ENCODE data around the gene ASIC2.

DNA sequence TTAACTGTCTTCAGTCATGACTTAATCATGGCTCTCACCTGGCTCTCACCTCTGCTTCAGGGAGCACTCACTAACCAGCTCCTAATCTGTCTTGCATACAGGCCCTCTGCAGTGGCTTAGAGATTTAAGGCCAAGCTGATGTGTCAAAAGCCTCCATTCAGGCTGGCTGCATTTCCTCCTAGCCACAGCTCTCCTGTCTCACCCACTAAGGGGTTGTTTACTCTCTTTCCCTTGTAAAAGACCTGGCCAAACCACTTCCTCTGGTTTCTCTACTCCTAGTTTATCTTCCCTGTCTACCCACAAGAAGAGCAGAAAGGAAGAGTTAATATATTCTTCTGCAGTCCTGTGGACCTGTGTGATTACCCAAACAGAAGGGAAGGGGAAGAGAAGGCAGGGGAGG is 9.3 kb upstream of the ASIC2 start:
- TF ChIP-seq, protein P1, sequence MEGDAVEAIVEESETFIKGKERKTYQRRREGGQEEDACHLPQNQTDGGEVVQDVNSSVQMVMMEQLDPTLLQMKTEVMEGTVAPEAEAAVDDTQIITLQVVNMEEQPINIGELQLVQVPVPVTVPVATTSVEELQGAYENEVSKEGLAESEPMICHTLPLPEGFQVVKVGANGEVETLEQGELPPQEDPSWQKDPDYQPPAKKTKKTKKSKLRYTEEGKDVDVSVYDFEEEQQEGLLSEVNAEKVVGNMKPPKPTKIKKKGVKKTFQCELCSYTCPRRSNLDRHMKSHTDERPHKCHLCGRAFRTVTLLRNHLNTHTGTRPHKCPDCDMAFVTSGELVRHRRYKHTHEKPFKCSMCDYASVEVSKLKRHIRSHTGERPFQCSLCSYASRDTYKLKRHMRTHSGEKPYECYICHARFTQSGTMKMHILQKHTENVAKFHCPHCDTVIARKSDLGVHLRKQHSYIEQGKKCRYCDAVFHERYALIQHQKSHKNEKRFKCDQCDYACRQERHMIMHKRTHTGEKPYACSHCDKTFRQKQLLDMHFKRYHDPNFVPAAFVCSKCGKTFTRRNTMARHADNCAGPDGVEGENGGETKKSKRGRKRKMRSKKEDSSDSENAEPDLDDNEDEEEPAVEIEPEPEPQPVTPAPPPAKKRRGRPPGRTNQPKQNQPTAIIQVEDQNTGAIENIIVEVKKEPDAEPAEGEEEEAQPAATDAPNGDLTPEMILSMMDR (IDR thresholded peaks at IDR 0.05; ENCODE audit: insufficient read depth, low read length): no peak
- no peak for TF ChIP-seq GABPA (IDR thresholded peaks at IDR 0.05; ENCODE audit: low read depth)
- no peak for TF ChIP-seq POLR2AphosphoS5 (IDR thresholded peaks at IDR 0.05; ENCODE audit: low read depth)
- TF ChIP-seq, protein P2, sequence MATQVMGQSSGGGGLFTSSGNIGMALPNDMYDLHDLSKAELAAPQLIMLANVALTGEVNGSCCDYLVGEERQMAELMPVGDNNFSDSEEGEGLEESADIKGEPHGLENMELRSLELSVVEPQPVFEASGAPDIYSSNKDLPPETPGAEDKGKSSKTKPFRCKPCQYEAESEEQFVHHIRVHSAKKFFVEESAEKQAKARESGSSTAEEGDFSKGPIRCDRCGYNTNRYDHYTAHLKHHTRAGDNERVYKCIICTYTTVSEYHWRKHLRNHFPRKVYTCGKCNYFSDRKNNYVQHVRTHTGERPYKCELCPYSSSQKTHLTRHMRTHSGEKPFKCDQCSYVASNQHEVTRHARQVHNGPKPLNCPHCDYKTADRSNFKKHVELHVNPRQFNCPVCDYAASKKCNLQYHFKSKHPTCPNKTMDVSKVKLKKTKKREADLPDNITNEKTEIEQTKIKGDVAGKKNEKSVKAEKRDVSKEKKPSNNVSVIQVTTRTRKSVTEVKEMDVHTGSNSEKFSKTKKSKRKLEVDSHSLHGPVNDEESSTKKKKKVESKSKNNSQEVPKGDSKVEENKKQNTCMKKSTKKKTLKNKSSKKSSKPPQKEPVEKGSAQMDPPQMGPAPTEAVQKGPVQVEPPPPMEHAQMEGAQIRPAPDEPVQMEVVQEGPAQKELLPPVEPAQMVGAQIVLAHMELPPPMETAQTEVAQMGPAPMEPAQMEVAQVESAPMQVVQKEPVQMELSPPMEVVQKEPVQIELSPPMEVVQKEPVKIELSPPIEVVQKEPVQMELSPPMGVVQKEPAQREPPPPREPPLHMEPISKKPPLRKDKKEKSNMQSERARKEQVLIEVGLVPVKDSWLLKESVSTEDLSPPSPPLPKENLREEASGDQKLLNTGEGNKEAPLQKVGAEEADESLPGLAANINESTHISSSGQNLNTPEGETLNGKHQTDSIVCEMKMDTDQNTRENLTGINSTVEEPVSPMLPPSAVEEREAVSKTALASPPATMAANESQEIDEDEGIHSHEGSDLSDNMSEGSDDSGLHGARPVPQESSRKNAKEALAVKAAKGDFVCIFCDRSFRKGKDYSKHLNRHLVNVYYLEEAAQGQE (IDR thresholded peaks at IDR 0.05; ENCODE audit: insufficient replicate concordance, low read depth): no peak
- TF ChIP-seq SPI1 (IDR thresholded peaks at IDR 0.05; ENCODE audit: borderline replicate concordance, low read depth): no peak

Measured in HL-60 (cell line).